HG03442 (cell line): Measurements from ENCODE around the gene ZNF764.
"Not testable (repeated sequence)": the region's sequence is repeated elsewhere in the genome, so short reads cannot be mapped to it uniquely, and the experiment has no call there.

Experiments
- ATAC-seq: cut with Tn5 transposase; IDR thresholded peaks from one replicate; pipeline ENCODE4 v1.9.1; 2021; ENCODE audit warnings: mild to moderate bottlenecking, moderate library complexity; ENCODE audit not compliant: unreplicated experiment

Gene ZNF764

DNA sequence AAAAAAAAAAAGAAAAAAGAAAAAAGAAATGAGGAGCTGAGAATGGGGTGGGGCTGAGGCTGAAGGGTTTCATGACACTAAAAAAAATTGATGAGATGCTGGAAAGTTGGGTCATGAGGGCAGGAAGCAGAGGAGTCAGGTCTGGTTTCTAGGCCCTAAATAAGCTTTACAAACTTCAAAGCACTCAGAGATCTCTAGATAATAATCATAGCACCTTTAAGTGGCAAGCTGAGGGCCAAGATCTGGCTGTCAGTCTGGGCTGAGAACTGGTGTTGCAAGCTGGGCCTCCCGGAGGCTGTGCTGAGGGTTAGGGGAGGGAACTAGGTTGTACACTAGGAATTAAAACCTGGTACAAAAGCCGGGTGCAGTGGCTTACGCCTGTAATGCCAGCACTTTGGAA, 6.4 kb downstream of the ZNF764 start:
- no peak for ATAC-seq

DNA sequence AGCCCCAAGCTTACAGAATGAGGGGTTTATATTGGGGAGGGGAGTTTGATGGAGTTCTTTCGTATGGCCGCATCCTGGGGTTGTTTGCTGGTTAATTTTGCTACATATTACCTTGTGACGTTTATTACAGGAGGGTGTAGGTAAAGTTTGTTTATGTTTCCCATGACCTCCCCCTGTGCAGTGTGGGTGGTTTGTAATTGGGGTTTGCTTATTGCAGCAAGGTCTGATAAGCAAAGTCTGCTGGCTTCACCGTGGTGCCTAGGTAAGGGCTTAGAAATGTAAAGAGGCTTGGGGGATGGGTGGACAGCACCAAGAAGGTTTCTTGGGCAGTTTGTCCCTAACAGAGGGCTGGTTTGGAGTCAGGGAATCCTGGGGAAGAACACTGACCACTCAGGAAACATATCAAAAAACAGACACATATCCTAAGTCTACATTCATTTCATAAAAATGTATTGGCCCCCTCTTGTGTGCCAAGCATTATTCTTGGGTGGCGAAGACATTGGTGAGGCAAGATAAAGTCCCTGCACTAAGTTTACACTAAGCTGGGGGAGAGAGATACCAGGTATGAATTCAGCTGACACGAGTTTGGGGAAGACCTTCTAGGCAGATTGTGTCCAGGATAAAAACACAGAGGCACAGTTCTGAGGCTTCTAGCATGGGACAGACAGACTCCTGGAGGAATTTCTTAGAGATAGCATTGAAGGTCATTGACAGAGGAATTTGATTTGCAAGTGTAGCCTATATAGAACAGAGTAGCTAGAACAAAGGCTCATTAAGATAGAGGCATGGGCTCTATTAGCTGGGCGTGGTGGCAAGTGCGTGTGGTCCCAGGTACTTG, 9.5 kb downstream of the ZNF764 start:
- no peak for ATAC-seq

DNA sequence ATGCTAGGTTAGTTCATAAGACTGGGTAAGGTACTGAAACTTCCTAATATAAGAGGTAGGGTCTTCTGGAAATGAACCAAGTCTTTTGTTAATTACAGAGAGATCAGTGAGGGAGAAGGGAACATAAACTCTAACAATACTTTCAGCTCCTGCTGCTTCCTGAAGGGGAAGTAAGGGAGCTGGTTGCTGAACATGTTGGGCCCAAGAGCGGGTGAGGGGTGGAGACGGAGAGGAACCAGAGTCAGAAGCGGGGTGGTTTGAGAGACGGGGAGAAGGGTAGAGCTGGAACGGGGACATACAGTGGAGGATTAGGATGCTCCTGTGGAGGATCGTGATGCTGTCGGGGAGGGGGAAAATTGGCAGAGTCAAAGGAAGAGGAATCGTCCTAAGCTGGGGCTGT, 12.1 kb downstream of the ZNF764 start:
- ATAC-seq, result no peak

DNA sequence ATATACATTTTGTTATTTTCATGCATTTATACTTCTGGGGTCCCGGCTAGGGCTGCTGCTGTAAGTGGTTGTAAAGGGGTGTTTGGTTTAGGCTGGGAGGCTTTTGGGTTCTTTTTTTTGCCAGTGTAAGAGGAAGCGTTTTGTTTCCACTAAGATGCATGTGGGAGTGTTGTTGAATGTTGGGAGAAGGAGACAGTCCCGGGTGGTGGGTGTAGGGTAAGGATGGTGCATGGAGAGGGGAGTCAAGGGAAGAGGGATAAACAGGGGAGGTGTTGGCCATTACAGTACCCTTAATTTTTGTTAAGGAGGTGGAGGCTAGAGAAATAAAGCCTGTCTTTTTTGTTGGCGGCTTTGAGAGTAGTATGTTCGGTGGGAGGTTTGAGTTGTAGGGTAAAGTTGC, 15.1 kb downstream of the ZNF764 start:
- ATAC-seq, result no peak

DNA sequence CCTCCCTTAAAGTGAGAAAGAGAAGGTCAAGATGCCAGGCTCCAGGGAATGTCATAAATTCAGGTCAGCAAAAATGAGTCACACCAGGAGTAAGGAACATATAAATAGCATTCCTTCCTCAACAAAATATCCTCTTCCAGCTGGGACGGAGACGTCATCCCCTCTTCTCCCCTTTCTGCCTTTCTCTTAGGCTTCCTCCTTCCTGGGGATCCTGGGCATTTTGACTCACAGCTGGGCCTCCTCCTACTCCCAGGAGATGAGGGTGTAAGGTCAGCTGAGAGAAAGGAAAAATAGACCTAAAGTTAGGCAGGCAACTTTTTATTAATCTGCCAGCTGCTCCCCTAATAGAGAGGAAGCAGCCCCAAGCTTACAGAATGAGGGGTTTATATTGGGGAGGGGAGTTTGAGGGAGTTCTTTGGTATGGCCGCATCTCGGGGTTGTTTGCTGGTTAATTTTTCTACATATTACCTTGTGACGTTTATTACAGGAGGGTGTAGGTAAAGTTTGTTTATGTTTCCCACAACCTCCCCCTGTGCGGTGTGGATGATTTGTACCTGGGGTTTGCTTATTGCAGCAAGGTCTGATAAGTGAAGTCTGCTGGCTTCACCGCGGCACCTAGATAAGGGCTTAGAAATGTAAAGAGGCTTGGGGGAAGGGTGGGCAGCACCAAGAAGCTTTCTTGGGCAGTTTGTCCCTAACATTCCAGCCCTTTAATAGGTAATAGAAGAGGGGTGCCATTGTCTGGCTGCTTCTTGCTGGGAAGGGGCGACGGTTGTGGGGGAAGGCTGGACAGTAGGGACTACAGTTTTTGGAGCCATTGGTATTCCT, 16.5 kb downstream of the ZNF764 start:
- ATAC-seq, result no peak

DNA sequence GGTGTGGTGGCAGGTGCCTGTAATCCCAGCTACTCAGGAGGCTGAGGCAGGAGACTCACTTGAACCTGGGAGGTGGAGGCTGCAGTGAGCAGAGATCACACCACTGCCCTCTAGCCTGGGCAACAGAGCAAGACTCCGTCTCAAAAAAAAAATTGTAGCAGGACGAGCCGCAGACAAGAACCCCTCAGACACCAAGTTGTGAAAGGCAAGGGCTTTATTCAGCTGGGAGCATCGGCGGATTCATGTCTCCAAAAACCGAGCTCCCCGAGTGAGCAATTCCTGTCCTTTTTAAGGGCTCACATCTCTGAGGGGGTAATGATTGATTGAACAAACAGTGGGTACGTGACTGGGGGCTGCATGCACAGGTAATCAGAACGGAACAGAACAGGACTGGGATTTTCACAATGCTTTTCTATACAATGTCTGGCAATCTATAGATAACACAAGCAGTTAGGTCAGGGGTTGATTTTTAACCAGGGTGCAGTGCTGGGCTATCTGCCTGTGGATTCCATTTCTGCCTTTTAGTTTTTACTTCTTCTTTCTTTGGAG, 17.2 kb downstream of the ZNF764 start:
- not testable (repeated sequence) for ATAC-seq

GRCh38 chr16:30539986-30540526, 18.1 kb downstream of the ZNF764 start:
- not testable (repeated sequence) for ATAC-seq

DNA sequence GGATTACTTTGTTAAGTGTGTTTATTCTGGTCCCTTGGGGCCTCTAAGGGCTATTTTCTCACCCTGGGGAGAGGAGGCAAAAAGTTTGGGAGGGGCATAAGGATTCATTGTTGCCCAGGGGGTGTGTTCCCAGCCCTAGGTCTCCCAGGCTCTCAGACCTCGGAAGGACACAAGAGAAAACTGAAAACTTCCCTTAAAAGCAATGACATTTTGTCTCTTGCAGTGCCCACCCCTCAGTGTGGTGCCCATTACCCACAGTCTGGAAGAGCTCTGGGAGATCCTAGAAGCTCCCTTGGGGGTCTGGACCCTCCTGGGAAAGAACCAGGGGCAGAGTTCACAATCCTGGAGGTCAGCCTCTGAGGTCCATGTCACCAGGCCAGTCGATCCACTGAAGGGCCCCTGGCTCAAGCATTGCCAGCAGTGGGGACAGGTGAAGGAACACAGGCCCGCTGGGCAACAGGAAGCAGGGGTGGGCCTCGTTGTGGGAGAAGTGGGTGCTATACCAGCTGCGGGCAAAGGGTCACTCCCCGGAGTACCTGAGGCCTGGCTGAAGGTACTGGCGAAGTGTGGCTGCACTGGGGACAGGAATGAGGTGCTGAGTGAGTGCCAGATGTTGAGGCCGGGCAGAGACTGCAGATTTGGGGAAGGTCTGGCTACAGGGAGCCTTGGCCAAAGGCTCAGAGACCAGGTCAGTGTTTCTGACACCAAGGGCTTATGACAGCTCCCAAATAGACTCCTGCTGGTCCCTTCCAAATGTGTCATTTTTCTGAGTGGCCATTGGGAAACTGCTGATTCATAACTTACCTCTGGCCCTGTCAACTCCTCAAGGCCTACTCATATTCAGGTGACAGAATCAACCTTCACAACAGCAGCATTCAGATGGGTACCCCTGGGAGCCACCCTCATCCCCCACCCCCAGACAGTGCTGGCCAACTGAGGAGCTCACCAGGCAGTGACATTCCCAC, 18.9 kb downstream of the ZNF764 start:
- no peak for ATAC-seq

DNA sequence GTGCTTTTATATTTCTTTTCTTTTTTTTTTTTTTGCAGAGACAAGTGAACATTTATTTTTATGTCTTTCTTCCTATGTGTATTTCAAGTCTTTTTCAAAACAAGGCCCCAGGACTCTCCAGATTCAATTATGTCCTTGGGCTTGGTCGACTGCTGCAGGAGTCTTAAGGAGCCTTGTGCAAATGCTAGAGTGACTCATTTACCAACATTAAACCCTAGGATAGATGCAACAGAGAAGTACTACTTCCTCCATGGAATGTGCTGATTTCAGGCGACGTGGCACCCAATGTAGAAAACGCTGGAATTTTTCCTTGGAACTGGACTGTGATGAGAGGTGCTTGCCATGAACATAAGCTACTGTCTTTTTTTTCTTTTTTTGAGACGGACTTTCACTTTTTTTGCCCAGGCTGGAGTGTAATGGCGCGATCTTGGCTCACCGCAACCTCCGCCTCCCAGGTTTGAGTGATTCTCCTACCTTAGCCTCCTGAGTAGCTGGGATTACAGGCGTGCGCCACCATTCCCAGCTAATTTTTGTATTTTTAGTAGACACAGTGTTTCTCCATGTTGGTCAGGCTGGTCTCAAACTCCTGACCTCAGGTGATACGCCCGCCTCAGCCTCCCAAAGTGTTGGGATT, 21.7 kb downstream of the ZNF764 start:
- ATAC-seq, result not testable (repeated sequence)

DNA sequence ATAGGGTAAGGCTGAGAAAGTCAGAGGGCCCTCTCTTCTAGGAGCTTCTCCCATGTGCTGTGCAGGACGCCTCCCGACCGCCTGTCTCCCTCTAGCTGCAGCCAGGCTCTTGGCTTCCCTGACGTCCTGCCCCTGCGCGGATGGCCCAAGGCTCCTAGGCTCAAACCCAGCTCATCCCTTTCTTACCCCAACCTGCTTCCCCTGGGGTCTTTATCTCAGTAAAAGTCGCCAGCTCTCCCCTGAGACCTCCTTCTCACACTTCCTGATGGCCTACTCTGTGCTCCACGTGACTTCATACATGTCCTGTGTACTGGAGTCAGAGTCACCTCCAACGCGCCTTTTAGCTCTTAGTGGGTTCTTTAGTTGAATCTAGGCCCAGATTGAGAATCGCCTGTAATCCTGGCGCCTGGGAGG, 22.4 kb downstream of the ZNF764 start:
- no peak for ATAC-seq

DNA sequence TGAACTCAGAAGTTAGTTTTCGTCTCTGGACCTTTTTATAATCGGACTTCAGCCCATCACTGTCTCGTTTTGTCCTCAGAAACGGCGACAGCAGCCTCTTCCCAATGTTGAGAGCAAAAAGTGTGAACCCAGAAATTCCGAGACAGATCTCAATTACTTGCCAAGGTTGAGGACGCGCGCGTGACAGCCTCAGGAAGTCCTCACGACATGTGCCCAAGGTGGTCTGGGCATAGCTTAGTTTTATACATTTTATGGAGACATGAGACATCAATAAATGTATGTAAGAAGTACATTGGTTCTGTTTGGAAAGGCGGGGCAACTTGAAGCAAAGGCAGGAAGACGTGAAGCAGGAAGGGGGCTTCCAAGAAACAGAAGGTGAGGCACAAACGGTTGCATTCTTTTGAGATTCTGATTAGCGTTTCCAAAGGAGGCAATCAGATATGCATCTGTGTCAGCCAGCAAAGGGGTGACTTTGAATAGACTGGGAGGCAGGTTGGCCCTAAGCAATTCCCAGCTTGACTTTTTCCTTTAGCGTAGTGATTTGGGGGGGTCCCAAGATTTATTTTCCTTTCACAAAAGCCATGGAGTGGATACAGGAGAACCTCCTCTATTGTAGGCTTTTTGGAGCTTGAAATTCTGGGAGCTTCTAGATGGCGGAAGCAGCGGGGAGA, 22.9 kb downstream of the ZNF764 start:
- ATAC-seq, result peak; percentile 9

GRCh38 chr16:30534368-30535105, 23.6 kb downstream of the ZNF764 start, which contains the start of gene ZNF747:
Gene ZNF747 (minus strand): TSS chr16:30534858. CDS start chr16:30534679, 179 bp downstream.
- ATAC-seq, result peak; percentile 60

DNA sequence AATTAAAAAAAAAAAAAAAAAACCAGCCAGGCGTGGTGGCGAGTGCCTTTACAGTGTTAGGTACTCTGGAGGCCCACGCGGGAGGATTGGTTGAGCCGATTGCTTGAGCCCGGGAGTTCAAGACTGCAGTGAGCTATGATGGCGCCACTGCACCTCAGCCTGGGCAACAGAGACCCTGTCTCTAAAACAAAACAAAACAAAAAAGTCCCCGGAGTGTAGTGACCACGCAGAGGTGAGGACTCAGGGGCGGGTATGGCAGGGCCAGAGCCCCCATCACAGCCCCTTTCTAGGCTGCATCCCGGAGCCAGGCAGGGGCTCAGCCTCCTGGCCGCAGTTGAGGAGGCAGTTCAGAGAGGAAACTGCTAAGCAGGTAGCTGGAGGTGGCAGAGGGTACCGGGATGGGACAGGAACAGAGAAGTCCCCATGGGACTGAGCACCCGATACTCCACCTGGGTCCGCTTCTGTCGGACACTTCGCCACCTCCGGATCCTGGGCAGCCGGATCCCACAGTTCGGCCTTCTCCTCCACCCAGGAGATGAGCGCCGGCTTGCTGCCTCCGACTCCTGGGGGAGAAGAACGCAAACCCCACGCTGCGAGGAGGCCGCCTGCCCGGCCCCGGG, 24.3 kb downstream of the ZNF764 start:
- peak; percentile 14 for ATAC-seq

GRCh38 chr16:30533146-30533522, 25.0 kb downstream of the ZNF764 start:
- no peak for ATAC-seq

GRCh38 chr16:30532285-30533145, 25.7 kb downstream of the ZNF764 start:
- no peak for ATAC-seq

- ATAC-seq, result no peak
Measured at GRCh38 chr16:30530163-30531037, 27.8 kb downstream of the ZNF764 start.
